Thyroid gland (tissue), 4 donors: Measurements from ENCODE around the gene NFXL1. TPM values are rescaled to one million over a fixed set of nuclear protein-coding genes. Genes with fewer than 3 reads are reported as not detected.
"Not testable (repeated sequence)": the region's sequence is repeated elsewhere in the genome, so short reads cannot be mapped to it uniquely, and the experiment has no call there.

Experiments used
- DNase-seq, 2 donors: peaks; one replicate each; pipeline ENCODE4 v3.0.0-alpha.2; 2019
- H3K27ac ChIP-seq, 3 donors: fragments of 200-600 bp; sonication (generic); 1 replicate in 2 of 3; 2 replicates in 1 of 3; pipeline ENCODE4 v1.5.1; 2016 to 2019; ENCODE audit warnings: mild to moderate bottlenecking in 1 of 3, moderate library complexity in 1 of 3
- H3K27me3 ChIP-seq: fragments of 200-600 bp; sonication (generic); one replicate; pipeline ENCODE4 v1.5.1; 2019
- H3K36me3 ChIP-seq, 2 donors: fragments of 200-600 bp; sonication (generic); one replicate each; pipeline ENCODE4 v1.5.1; 2016 to 2019
- H3K4me1 ChIP-seq, 2 donors: fragments of 200-600 bp; sonication (generic); one replicate each; pipeline ENCODE4 v1.5.1; 2017 to 2019
- H3K4me3 ChIP-seq, 3 donors: fragments of 200-600 bp; sonication (generic); replicated peaks in 1 of 3; 1 replicate in 2 of 3; 2 replicates in 1 of 3; pipeline ENCODE4 v1.5.1; 2016; ENCODE audit warnings: mild to moderate bottlenecking in 1 of 3
- H3K9me3 ChIP-seq: fragments of 200-600 bp; sonication (generic); one replicate; pipeline ENCODE4 v1.5.1; 2017
- POLR2A ChIP-seq, 2 donors: fragments of 450-650 bp; IDR thresholded peaks; one replicate each; pipeline ENCODE4 v1.6.1; 2017; ENCODE audit warnings: antibody characterized with exemption in 2 of 2, mild to moderate bottlenecking in 2 of 2, moderate library complexity in 1 of 2
- WGBS, 2 donors: methylation state at CpG; one replicate each; pipeline ENCODE4 v1.1.5; 2017; 5-methylcytosine and 5-hydroxymethylcytosine counted together
- intact Hi-C: fragments of 100-400 bp; cut with DNase I; formaldehyde crosslinking; loops from one replicate; pipeline ENCODE4 v1.15.1; 2023
- total RNA-seq, 4 donors: library from RNA; depleted of rRNA; stranded (reverse); fragments of >200 nt; gene quantifications; one replicate each; pipeline ENCODE4 v1.2.3, GENCODE V29; 2016
- TF ChIP-seq, protein P1 (sequence below), 6 experiments: fragments of 200-600 bp in 3 of 6; fragments of 450-650 bp in 3 of 6; sonication (generic) in 3 of 6; IDR thresholded peaks; one replicate each; pipeline ENCODE4 v1.5.1; 2016 to 2019; ENCODE audit warnings: antibody characterized with exemption in 6 of 6, mild to moderate bottlenecking in 2 of 6, inconsistent platforms in 1 of 6, moderate library complexity in 1 of 6

Gene NFXL1
- total RNA-seq, 4 donors from 2014 or later, result 17.3 to 66.4 (median 23.0) TPM

DNA sequence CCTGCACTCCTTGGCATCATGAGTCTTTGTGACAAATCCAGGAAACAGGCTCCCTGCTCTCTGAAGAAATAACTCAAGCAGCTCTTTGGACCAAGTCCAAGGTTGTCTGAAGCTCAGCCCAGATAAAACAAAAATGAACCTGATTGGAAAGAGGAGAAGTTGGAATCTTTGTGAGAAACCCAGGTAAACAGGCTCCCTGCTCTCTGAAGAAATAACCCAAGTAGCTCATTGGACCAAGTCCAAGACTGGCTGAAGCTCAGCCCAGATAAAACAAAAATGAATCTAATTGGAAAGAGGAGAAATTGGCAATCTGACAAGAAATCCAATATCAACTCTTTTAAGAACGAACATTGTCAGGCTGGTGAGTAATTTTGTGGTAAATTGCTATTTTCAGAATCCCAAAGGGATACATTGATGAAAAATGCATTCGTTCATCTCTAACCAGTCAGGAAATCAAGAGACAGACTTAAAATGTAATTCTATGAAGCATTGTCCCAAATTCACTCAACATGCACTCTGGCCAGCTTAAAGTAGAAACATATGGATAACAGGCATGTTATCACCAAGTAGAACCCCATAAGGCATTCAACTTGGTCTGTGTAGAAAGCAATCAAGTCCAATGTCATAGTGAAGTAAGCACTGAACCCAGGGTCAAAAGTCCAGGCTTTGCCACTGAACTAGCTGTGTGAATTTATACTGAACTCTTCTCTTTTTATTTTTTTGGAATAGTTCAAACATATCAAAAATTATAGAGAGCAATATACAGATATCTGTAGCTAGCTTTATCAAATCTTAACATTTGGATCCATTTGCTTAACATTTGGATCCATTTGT is 16.8 kb upstream of the NFXL1 start:
- intact Hi-C loops, result loop anchor here (5.0 kb wide), 1 partner anchor 244 kb away; no protein-coding TSS in a partner anchor
- Histone ChIP-seq H3K27ac (peak overlapping the region in 2 of 3 donors; percentile 5 to 27), H3K4me3 (no peak overlapping the region), H3K27me3 (no peaks in the 10 kb centered on the region), H3K36me3 (no peaks in the 10 kb centered on the region), H3K4me1 (no peaks in the 10 kb centered on the region), H3K9me3 (no peaks in the 10 kb centered on the region)
- TF ChIP-seq POLR2A (IDR thresholded peaks at IDR 0.05), result no peak
- TF ChIP-seq, protein P1, sequence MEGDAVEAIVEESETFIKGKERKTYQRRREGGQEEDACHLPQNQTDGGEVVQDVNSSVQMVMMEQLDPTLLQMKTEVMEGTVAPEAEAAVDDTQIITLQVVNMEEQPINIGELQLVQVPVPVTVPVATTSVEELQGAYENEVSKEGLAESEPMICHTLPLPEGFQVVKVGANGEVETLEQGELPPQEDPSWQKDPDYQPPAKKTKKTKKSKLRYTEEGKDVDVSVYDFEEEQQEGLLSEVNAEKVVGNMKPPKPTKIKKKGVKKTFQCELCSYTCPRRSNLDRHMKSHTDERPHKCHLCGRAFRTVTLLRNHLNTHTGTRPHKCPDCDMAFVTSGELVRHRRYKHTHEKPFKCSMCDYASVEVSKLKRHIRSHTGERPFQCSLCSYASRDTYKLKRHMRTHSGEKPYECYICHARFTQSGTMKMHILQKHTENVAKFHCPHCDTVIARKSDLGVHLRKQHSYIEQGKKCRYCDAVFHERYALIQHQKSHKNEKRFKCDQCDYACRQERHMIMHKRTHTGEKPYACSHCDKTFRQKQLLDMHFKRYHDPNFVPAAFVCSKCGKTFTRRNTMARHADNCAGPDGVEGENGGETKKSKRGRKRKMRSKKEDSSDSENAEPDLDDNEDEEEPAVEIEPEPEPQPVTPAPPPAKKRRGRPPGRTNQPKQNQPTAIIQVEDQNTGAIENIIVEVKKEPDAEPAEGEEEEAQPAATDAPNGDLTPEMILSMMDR (IDR thresholded peaks at IDR 0.05), result no peak
- DNase-seq, result peak; percentile 56 to 61
- WGBS, 2 donors, result 21 to 32% methylated on average over 2 of the region's 2 CpGs

DNA sequence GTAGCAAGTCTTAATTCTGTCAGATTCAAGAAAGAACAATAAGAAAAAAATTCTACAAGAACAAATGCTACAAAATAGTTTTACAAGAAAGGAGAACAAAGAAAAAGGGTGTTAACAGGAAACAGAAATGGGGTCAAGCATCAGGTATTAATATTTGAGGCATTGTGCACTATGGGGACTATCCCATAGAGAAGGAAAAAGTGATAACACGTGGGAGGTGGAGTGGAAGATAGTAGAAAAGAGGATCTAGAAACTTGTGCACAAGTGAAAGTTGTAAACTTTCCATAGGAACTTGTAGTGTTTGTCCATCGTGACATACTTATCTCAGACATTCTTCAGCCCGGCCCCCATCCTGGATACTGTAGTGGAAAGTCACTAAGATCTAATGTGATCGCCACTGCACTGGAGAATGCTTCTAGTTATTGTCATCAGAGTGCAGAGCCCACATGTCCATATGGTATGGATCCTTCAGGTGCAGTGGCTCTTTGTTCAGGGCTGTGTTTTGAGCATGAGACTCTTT is 15.4 kb upstream of the NFXL1 start:
- TF ChIP-seq POLR2A (IDR thresholded peaks at IDR 0.05), result no peak
- TF ChIP-seq, protein P1 (IDR thresholded peaks at IDR 0.05), result no peak
- Histone ChIP-seq H3K4me3 (no peak overlapping the region), H3K27me3 (no peaks in the 10 kb centered on the region), H3K4me1 (no peaks in the 10 kb centered on the region), H3K27ac (no peak overlapping the region), H3K36me3 (no peaks in the 10 kb centered on the region), H3K9me3 (no peaks in the 10 kb centered on the region)
- intact Hi-C loops, result loop anchor here (5.0 kb wide), 1 partner anchor 242 kb away; no protein-coding TSS in a partner anchor
- DNase-seq, result no peak
- WGBS, 2 donors, result 60 to 89% methylated on average over 4 of the region's 4 CpGs

DNA sequence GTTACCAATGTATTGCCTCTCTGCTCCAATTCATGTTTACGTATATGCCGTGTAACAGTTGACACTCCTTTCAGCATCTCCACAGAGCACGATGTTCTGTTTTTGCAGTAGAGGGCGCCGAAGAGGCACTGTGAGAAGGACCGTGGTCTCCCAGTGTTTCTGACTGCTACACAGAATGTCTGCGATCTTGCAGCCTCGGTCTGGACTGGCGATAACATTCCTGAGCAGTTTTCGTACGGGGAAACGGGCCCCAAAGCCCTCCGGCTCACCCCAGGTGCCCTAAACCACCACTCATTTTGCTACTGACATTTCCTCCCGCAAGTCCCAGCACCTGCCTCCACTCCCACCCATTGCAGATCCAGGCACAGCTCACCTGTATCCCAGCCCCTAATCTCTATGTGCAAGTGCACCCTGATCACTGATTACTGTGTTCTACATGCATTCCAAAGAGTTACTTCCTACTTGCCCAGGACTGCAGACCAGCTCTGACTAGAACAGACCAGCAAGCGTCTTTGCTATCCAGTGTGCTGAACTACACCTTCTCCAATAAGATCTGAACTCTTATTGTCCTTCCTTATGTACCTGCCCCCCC is 12.4 kb upstream of the NFXL1 start:
- H3K36me3 ChIP-seq, result no peaks in the 10 kb centered on the region
- TF ChIP-seq, protein P1 (IDR thresholded peaks at IDR 0.05), result peak in 5 of 6 experiments; percentile 38 to 72 (median 55)
- TF ChIP-seq POLR2A (IDR thresholded peaks at IDR 0.05), result no peak
- intact Hi-C loops, result no loop called here
- no peaks in the 10 kb centered on the region for H3K9me3 ChIP-seq
- H3K4me3 ChIP-seq, result no peak overlapping the region
- peak overlapping the region in 1 of 3 donors; percentile 15 for H3K27ac ChIP-seq
- no peaks in the 10 kb centered on the region for H3K27me3 ChIP-seq
- DNase-seq, result peak; percentile 48 to 64
- no peaks in the 10 kb centered on the region for H3K4me1 ChIP-seq
- 8% methylated on average over 15 of the region's 15 CpGs for WGBS, 2 donors

DNA sequence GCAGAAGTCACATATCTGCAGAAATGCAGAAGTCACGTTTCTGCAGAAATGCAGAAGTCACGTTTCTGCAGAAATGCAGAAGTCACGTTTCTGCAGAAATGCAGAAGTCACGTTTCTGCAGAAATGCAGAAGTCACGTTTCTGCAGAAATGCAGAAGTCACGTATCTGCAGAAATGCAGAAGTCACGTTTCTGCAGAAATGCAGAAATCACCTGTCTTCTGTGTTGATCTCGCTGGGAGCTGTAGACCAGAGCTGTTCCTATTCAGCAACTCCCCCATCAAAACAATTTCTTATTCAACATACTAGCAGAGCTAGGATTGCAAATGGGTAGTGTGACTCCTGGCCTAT is 8.9 kb upstream of the NFXL1 start:
- WGBS, 2 donors, result 70 to 80% methylated on average over 8 of the region's 8 CpGs
- H3K4me1 ChIP-seq, H3K27me3 ChIP-seq, DNase-seq, H3K4me3 ChIP-seq, H3K36me3 ChIP-seq, H3K27ac ChIP-seq, intact Hi-C loops, H3K9me3 ChIP-seq: not testable (repeated sequence)

DNA sequence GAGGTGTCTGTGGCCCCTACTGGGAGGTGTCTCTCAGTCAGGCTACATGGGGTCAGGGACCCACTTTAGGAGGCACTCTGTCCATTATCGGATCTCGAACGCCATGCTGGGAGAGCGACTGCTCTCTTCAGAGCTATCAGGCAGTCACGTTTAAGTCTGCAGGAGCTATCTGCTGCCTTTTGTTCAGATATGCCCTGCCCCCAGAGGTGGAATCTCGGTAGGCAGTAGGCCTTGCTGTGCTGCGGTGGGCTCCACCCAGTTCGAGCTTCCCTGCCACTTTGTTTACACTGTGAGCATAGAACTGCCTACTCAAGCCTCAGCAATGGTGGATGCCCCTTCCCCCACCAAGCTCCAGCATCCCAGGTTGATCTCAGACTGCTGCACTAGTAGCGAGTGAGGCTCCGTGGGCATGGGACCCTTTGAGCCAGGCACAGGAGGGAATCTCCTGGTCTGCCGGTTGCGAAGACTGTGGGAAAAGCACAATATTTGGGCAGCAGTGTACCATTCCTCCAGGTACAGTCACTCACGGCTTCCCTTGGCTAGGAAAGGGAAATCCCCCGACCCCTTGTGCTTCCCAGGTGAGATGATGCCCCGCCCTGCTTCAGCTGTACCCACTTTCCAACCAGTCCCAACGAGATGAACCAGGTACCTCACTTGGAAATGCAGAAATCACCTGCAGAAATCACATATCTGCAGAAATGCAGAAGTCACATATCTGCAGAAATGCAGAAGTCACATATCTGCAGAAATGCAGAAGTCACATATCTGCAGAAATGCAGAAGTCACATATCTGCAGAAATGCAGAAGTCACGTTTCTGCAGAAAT is 8.3 kb upstream of the NFXL1 start:
- DNase-seq, intact Hi-C loops, H3K4me1 ChIP-seq, H3K27me3 ChIP-seq, H3K9me3 ChIP-seq, H3K27ac ChIP-seq, H3K36me3 ChIP-seq, H3K4me3 ChIP-seq: not testable (repeated sequence)
- 69 to 71% methylated on average over 15 to 16 of the region's 17 CpGs for WGBS, 2 donors

DNA sequence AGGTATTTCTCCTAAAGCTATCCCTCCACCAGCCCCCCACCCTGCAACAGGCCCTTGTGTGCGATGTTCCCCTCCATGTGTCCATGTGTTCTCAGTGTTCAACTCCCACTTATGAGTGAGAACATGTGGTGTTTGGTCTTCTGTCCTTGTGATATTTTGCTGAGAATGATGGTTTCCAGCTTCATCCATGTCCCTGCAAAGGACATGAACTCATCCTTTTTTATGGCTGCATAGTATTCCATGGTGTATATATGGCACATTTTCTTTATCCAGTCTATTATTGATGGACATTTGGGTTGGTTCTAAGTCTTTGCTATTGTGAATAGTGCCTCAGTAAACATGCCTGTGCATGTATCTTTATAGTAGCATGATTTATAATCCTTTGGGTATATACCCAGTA is 2.8 kb upstream of the NFXL1 start:
- H3K27ac ChIP-seq, intact Hi-C loops, H3K27me3 ChIP-seq, H3K4me3 ChIP-seq, H3K4me1 ChIP-seq, H3K36me3 ChIP-seq, H3K9me3 ChIP-seq, DNase-seq: not testable (repeated sequence)
- WGBS, 2 donors, result 100% methylated on average over 1 of the region's 1 CpG
